IMR-90 (cell line): Measurements from ENCODE around the gene PARVG. TPM values are rescaled to one million over a fixed set of nuclear protein-coding genes. Genes with fewer than 3 reads are reported as not detected.

Experiments used
- ATAC-seq: fragments of 200-7000 bp; cut with Tn5 transposase; 2 replicates; pipeline ENCODE4 v1.9.1; 2020; ENCODE audit warnings: low read depth, mild to moderate bottlenecking, moderate library complexity
- BruUV-seq: library from RNA; stranded (reverse); fragments of 400-500 nt; replicated peaks from 2 replicates; lab custom pipeline; 2021; lab: Mats Ljungman, UMichigan
- CTCF ChIA-PET: fragments of 300-600 bp; formaldehyde crosslinking; extraction: SDS; loops from one replicate; lab custom pipeline; 2021; ENCODE audit warnings: antibody characterized with exemption; lab: Yijun Ruan, JAX
- POLR2A ChIA-PET: fragments of 300-600 bp; sonication (Branson Sonifier 250); formaldehyde crosslinking; loops from one replicate; lab custom pipeline; 2022; ENCODE audit warnings: antibody characterized with exemption; ENCODE audit not compliant: unreplicated experiment; lab: Charles Lee
- DNase-seq: peaks from one replicate; pipeline ENCODE4 v3.0.0; 2013
- H2AFZ ChIP-seq: replicated peaks from 2 replicates; pipeline ENCODE3; 2013; ENCODE audit warnings: low read length, mild to moderate bottlenecking; ENCODE audit not compliant: poor library complexity
- H2AK5ac ChIP-seq: 2 replicates; pipeline ENCODE4 v1.6.1; 2013; ENCODE audit warnings: low read depth, low read length, inconsistent platforms
- H2AK9ac ChIP-seq: replicated peaks from 2 replicates; pipeline ENCODE3; 2013; ENCODE audit warnings: mild to moderate bottlenecking, low read depth, low read length, moderate library complexity; ENCODE audit not compliant: poor library complexity
- H2BK120ac ChIP-seq: 2 replicates; pipeline ENCODE4 v1.6.1; 2013; ENCODE audit warnings: low read depth, low read length, inconsistent platforms
- H2BK15ac ChIP-seq: 3 replicates; pipeline ENCODE4 v1.6.1; 2013; ENCODE audit warnings: low read depth, low read length, inconsistent platforms
- H2BK20ac ChIP-seq: 2 replicates; pipeline ENCODE4 v1.6.1; 2013; ENCODE audit warnings: low read depth, mild to moderate bottlenecking, inconsistent platforms, low read length, moderate library complexity
- H2BK5ac ChIP-seq: 2 replicates; pipeline ENCODE4 v1.6.1; 2013; ENCODE audit warnings: mild to moderate bottlenecking, low read depth, low read length, inconsistent platforms; ENCODE audit not compliant: poor library complexity, severe bottlenecking
- H3K14ac ChIP-seq: replicated peaks from 2 replicates; pipeline ENCODE4 v1.6.1; 2013; ENCODE audit warnings: low read depth, low read length, inconsistent platforms
- H3K18ac ChIP-seq: 2 replicates; pipeline ENCODE4 v1.6.1; 2013; ENCODE audit warnings: low read depth, low read length, control low read depth
- H3K23ac ChIP-seq: 2 replicates; pipeline ENCODE4 v1.6.1; 2013; ENCODE audit warnings: low read depth, low read length, inconsistent platforms
- H3K27ac ChIP-seq: 2 replicates; pipeline ENCODE4 v1.5.1; 2013; ENCODE audit warnings: mild to moderate bottlenecking, control low read depth, low read length; ENCODE audit not compliant: insufficient read depth
- H3K27me3 ChIP-seq: 2 replicates; pipeline ENCODE4 v1.6.1; 2013; ENCODE audit warnings: low read length; ENCODE audit not compliant: control insufficient read depth, insufficient read depth
- H3K36me3 ChIP-seq: 2 replicates; pipeline ENCODE4 v1.6.1; 2013; ENCODE audit warnings: low read length, mixed read lengths; ENCODE audit not compliant: control insufficient read depth, insufficient read depth
- H3K4ac ChIP-seq: 2 replicates; pipeline ENCODE4 v1.6.1; 2013; ENCODE audit warnings: low read depth, low read length, inconsistent platforms
- H3K4me1 ChIP-seq: 2 replicates; pipeline ENCODE4 v1.6.1; 2013; ENCODE audit warnings: low read length, mixed read lengths; ENCODE audit not compliant: control insufficient read depth, insufficient read depth
- H3K4me2 ChIP-seq: 2 replicates; pipeline ENCODE4 v1.6.1; 2013; ENCODE audit warnings: low read depth, mild to moderate bottlenecking, control low read depth, low read length, moderate library complexity
- H3K4me3 ChIP-seq: 2 replicates; pipeline ENCODE4 v1.5.1; 2013; ENCODE audit warnings: low read depth, mild to moderate bottlenecking, control low read depth, low read length, moderate library complexity; ENCODE audit not compliant: insufficient read depth
- H3K56ac ChIP-seq: 2 replicates; pipeline ENCODE4 v1.6.1; 2013; ENCODE audit warnings: low read length, inconsistent platforms; ENCODE audit not compliant: insufficient read depth; ENCODE audit errors: extremely low read depth
- H3K79me1 ChIP-seq, 2 experiments: 2 replicates each; pipeline ENCODE4 v1.6.1; 2013; ENCODE audit warnings: low read length in 2 of 2, inconsistent platforms in 1 of 2, low read depth in 1 of 2
- H3K9ac ChIP-seq: 2 replicates; pipeline ENCODE4 v1.6.1; 2013; ENCODE audit warnings: low read depth, low read length, control low read depth
- H3K9me1 ChIP-seq: 2 replicates; pipeline ENCODE4 v1.6.1; 2013; ENCODE audit warnings: low read length, inconsistent platforms; ENCODE audit not compliant: insufficient read depth
- H3K9me3 ChIP-seq: 2 replicates; pipeline ENCODE4 v1.6.1; 2013; ENCODE audit warnings: low read length; ENCODE audit not compliant: control insufficient read depth, insufficient read depth
- H4K20me1 ChIP-seq: 2 replicates; pipeline ENCODE4 v1.6.1; 2013; ENCODE audit warnings: low read length, inconsistent platforms; ENCODE audit not compliant: insufficient read depth
- H4K5ac ChIP-seq: 2 replicates; pipeline ENCODE4 v1.6.1; 2013; ENCODE audit warnings: mild to moderate bottlenecking, low read depth, low read length, control low read depth
- H4K8ac ChIP-seq, 2 experiments: 2 replicates each; pipeline ENCODE4 v1.6.1; 2013; ENCODE audit warnings: low read depth in 2 of 2, low read length in 2 of 2, control low read depth in 1 of 2, inconsistent platforms in 1 of 2
- H4K91ac ChIP-seq: 2 replicates; pipeline ENCODE4 v1.6.1; 2013; ENCODE audit warnings: low read depth, low read length, inconsistent platforms; ENCODE audit not compliant: insufficient read depth
- BHLHE40 ChIP-seq: fragments of 150-350 bp; IDR thresholded peaks from 2 replicates; pipeline ENCODE4 v1.6.1; 2016; ENCODE audit warnings: mild to moderate bottlenecking, low read depth, low read length
- CEBPB ChIP-seq: IDR thresholded peaks from 2 replicates; pipeline ENCODE4 v1.6.1; 2012; ENCODE audit warnings: low read depth, low read length, improper control_type of control experiment
- CHD1 ChIP-seq: IDR thresholded peaks from 2 replicates; pipeline ENCODE4 v1.6.1; 2012; ENCODE audit warnings: low read depth, low read length, improper control_type of control experiment
- FOS ChIP-seq: fragments of 150-350 bp; IDR thresholded peaks from 2 replicates; pipeline ENCODE4 v1.6.1; 2016; ENCODE audit warnings: low read depth, low read length
- MAFK ChIP-seq: IDR thresholded peaks from 2 replicates; pipeline ENCODE4 v1.6.1; 2012; ENCODE audit warnings: low read depth, low read length, improper control_type of control experiment
- MAZ ChIP-seq: IDR thresholded peaks from 2 replicates; pipeline ENCODE4 v1.6.1; 2012; ENCODE audit warnings: low read depth, mild to moderate bottlenecking, low read length, improper control_type of control experiment, moderate library complexity, borderline replicate concordance
- MXI1 ChIP-seq: IDR thresholded peaks from 2 replicates; pipeline ENCODE4 v1.6.1; 2012; ENCODE audit warnings: low read depth, mild to moderate bottlenecking, low read length, moderate library complexity, borderline replicate concordance
- NFE2L2 ChIP-seq: fragments of 150-350 bp; IDR thresholded peaks from 2 replicates; pipeline ENCODE4 v1.6.1; 2016; ENCODE audit warnings: low read depth, mild to moderate bottlenecking, low read length
- POLR2A ChIP-seq: IDR thresholded peaks from 2 replicates; pipeline ENCODE4 v1.6.1; 2012; ENCODE audit warnings: mild to moderate bottlenecking, low read depth, low read length
- RAD21 ChIP-seq: IDR thresholded peaks from 2 replicates; pipeline ENCODE4 v1.6.1; 2012; ENCODE audit warnings: low read length, improper control_type of control experiment
- RCOR1 ChIP-seq: IDR thresholded peaks from 2 replicates; pipeline ENCODE4 v1.6.1; 2012; ENCODE audit warnings: mild to moderate bottlenecking, low read length, improper control_type of control experiment; ENCODE audit not compliant: insufficient replicate concordance
- RFX5 ChIP-seq: IDR thresholded peaks from 2 replicates; pipeline ENCODE4 v1.8.0; 2012; ENCODE audit warnings: low read depth, mild to moderate bottlenecking, low read length, moderate library complexity
- WGBS, 2 experiments: methylation state at CpG; one replicate each; pipeline versions ENCODE4 v1.1.5 to v1.1.7; 2013; ENCODE audit warnings: missing lambda C conversion rate in 2 of 2; ENCODE audit not compliant: insufficient read length in 1 of 2; ENCODE audit errors: extremely low coverage in 2 of 2; 5-methylcytosine and 5-hydroxymethylcytosine counted together
- dilution Hi-C: fragments of 300-500 bp; cut with HindIII; formaldehyde crosslinking; loops from one replicate; pipeline ENCODE4 v1.14.3; 2018; ENCODE audit warnings: low sequenced_read_pairs; ENCODE audit not compliant: unreplicated experiment
- in situ Hi-C: fragments of 300-500 bp; cut with MboI; formaldehyde crosslinking; loops from 3 replicates; pipeline ENCODE4 v1.14.3; 2019; ENCODE audit warnings: low sequenced_read_pairs, inconsistent platforms, mixed read lengths
- intact Hi-C: fragments of 100-400 bp; cut with micrococcal nuclease; formaldehyde crosslinking; loops from 2 replicates; pipeline ENCODE4 v1.10.0; 2022
- polyA plus RNA-seq, 3 experiments: library from polyadenylated mRNA; depleted of rRNA; stranded (reverse); fragments of >200 nt; gene quantifications; 2 replicates each; pipeline ENCODE4 v1.2.3, GENCODE V29; 2012; ENCODE audit warnings: low replicate concordance in 1 of 3
- total RNA-seq: library from RNA; depleted of rRNA; stranded (reverse); fragments of >200 nt; gene quantifications from 2 replicates; pipeline ENCODE4 v1.2.3, GENCODE V29; 2012
- TF ChIP-seq, protein P1 (sequence below): fragments of 150-350 bp; IDR thresholded peaks from 2 replicates; pipeline ENCODE4 v1.6.1; 2016; ENCODE audit warnings: low read depth, mild to moderate bottlenecking, low read length, moderate library complexity, borderline replicate concordance
- TF ChIP-seq, protein P2 (sequence below): conservative IDR thresholded peaks from 2 replicates; pipeline ENCODE4 v1.5.1; 2012; ENCODE audit warnings: mild to moderate bottlenecking, low read depth, low read length, improper control_type of control experiment
- TF ChIP-seq, protein P3 (sequence below): fragments of 150-350 bp; IDR thresholded peaks from 2 replicates; pipeline ENCODE4 v1.6.1; 2017; ENCODE audit warnings: mild to moderate bottlenecking, antibody characterized with exemption, low read length, low read depth

Gene PARVG
- total and polyA plus RNA-seq, 2 of the 4 experiments (the other 2 are of a cell fraction): not detected

DNA sequence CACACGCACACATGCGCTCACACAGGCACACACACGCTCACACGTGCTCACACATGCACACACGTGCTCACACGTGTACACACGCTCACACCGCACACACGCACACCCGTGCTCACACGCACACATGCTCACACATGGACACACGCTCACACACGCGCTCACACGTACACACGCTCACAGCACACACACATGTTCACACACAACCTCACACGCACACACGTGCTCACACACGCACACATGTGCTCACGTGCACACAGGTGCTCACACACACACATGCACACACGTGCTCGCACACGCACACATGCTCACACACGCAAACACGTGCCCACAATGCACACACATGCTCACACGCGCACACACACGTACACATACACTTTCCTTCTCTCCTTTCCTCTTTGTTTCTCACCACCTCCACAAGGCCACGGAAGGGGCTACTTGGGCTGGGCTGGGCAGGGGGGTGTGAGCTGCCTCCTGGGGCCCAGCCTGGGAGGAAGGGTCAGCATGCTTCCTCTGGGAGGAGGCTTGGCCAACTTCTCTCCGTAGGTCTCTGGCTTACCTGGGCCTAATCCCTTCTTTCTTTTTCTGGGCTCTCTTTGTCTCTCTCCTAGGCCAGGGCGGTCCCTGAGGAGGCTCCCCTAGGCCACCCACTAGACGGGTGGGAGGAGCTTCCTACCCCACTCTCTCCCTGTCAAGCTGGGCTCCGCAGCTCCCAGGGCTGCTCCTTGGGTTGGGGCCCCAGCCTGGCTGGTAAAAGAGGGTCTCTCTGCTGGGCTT is 34.5 kb upstream of the PARVG start:
- WGBS, 2 experiments: 93% methylated on average over 21 of the region's 33 CpGs; no CpG with 5 or more reads in 1 of the 2 experiments
- no peak for ATAC-seq
- H2BK120ac ChIP-seq: no peak overlapping the region
- no peak overlapping the region for H4K8ac ChIP-seq
- H3K56ac ChIP-seq: no peak overlapping the region
- no peaks in the 10 kb centered on the region for H3K79me1 ChIP-seq
- H3K18ac ChIP-seq: no peak overlapping the region
- no peak overlapping the region for H2AFZ ChIP-seq
- ChIA-PET POLR2A (no interaction called here), CTCF (no interaction called here)
- H3K4me3 ChIP-seq: no peak overlapping the region
- BruUV-seq: no TSS peak
- no peak overlapping the region for H4K91ac ChIP-seq
- H3K9me3 ChIP-seq: no peaks in the 10 kb centered on the region
- H2BK20ac ChIP-seq: no peak overlapping the region
- no peak overlapping the region for H4K5ac ChIP-seq
- H3K36me3 ChIP-seq: no peaks in the 10 kb centered on the region
- dilution Hi-C loops: no loop called here
- no peak overlapping the region for H2AK9ac ChIP-seq
- in situ Hi-C loops: no loop called here
- no peak overlapping the region for H3K27ac ChIP-seq
- H2AK5ac ChIP-seq: no peak overlapping the region; the same call in 1 of the 2 replicates
- H3K23ac ChIP-seq: no peak overlapping the region
- no peak overlapping the region for H2BK15ac ChIP-seq
- no peak overlapping the region for H3K4ac ChIP-seq
- H3K9ac ChIP-seq: no peak overlapping the region
- no peak for DNase-seq
- H3K4me1 ChIP-seq: peaks cover 12% of the 10 kb centered on the region
- no peak overlapping the region for H3K14ac ChIP-seq
- H3K9me1 ChIP-seq: peaks cover 5% of the 10 kb centered on the region
- H2BK5ac ChIP-seq: no peak overlapping the region
- H4K20me1 ChIP-seq: no peaks in the 10 kb centered on the region
- no peak overlapping the region for H3K4me2 ChIP-seq
- no peaks in the 10 kb centered on the region for H3K27me3 ChIP-seq
- intact Hi-C loops: loop anchor here (10.0 kb wide), 1 partner anchor 179 kb away; no protein-coding TSS in a partner anchor
- TF ChIP-seq CEBPB (no peak), RAD21 (no peak), FOS (no peak), CHD1 (no peak), RFX5 (no peak), RCOR1 (no peak), POLR2A (no peak), NFE2L2 (no peak), MAFK (no peak), BHLHE40 (no peak), MXI1 (no peak), MAZ (no peak)
- TF ChIP-seq, protein P1, sequence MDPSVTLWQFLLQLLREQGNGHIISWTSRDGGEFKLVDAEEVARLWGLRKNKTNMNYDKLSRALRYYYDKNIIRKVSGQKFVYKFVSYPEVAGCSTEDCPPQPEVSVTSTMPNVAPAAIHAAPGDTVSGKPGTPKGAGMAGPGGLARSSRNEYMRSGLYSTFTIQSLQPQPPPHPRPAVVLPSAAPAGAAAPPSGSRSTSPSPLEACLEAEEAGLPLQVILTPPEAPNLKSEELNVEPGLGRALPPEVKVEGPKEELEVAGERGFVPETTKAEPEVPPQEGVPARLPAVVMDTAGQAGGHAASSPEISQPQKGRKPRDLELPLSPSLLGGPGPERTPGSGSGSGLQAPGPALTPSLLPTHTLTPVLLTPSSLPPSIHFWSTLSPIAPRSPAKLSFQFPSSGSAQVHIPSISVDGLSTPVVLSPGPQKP: no peak
- TF ChIP-seq, protein P2, sequence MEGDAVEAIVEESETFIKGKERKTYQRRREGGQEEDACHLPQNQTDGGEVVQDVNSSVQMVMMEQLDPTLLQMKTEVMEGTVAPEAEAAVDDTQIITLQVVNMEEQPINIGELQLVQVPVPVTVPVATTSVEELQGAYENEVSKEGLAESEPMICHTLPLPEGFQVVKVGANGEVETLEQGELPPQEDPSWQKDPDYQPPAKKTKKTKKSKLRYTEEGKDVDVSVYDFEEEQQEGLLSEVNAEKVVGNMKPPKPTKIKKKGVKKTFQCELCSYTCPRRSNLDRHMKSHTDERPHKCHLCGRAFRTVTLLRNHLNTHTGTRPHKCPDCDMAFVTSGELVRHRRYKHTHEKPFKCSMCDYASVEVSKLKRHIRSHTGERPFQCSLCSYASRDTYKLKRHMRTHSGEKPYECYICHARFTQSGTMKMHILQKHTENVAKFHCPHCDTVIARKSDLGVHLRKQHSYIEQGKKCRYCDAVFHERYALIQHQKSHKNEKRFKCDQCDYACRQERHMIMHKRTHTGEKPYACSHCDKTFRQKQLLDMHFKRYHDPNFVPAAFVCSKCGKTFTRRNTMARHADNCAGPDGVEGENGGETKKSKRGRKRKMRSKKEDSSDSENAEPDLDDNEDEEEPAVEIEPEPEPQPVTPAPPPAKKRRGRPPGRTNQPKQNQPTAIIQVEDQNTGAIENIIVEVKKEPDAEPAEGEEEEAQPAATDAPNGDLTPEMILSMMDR: no peak
- TF ChIP-seq, protein P3, sequence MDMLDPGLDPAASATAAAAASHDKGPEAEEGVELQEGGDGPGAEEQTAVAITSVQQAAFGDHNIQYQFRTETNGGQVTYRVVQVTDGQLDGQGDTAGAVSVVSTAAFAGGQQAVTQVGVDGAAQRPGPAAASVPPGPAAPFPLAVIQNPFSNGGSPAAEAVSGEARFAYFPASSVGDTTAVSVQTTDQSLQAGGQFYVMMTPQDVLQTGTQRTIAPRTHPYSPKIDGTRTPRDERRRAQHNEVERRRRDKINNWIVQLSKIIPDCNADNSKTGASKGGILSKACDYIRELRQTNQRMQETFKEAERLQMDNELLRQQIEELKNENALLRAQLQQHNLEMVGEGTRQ: no peak
